HG02852 (cell line): ENCODE data around the gene MTHFD1L.

Experiments
- ATAC-seq: cut with Tn5 transposase; IDR thresholded peaks from one replicate; pipeline ENCODE4 v1.9.1; 2021; ENCODE audit warnings: mild to moderate bottlenecking, moderate library complexity; ENCODE audit not compliant: unreplicated experiment

Gene MTHFD1L

GRCh38 chr6:150865043-150865405, 478 bp upstream of the MTHFD1L start:
- no peak for ATAC-seq

- peak; percentile 77 for ATAC-seq
Observed at GRCh38 chr6:150866147-150866990, 867 bp downstream of the MTHFD1L start.

DNA sequence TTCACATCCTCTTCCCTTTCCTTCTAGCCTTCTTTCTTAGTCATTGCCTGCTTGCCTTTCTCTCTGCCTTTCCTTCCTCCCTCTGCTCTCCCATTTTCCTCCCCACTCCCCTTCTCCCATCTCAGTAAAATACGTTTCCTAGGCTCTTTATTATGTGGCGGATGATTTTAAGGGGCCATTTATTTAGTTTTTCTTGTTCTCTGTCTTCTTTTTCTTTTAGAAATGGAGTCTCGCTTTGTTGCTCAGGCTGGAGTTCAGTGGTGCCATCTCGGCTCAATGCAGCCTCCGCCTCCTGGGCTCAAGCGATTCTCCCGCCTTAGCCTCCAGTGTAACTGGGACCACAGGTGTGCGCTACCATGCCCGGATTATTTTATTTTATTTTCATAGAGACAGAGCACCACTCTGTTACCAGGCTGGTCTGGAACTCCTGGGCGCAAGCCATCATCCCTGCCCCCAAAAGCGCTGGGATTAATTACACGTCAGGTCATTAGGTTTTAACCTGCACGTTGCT, 1.5 kb downstream of the MTHFD1L start:
- ATAC-seq: no peak

- ATAC-seq: no peak
Observed at GRCh38 chr6:150868759-150869158, 3.3 kb downstream of the MTHFD1L start.

DNA sequence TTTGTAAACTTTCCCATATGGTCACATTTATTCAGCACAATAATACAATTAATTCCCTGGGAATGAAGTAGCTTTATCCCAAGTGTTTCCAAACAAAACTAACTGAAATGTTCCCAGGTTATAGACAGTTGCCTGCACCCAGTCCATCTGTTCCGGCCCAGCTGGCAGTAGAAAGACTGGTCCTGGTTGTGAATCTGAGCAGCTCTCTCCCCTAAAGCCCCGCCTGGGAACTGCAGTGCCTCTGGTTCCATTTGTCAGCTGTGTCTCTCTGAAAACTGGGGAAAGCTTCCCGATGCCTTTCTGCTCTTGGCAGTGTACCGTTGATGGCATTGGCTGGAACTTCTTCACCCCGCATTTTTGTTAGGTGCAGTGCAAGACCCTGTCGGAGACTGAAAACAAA, 8.7 kb downstream of the MTHFD1L start:
- ATAC-seq: no peak

DNA sequence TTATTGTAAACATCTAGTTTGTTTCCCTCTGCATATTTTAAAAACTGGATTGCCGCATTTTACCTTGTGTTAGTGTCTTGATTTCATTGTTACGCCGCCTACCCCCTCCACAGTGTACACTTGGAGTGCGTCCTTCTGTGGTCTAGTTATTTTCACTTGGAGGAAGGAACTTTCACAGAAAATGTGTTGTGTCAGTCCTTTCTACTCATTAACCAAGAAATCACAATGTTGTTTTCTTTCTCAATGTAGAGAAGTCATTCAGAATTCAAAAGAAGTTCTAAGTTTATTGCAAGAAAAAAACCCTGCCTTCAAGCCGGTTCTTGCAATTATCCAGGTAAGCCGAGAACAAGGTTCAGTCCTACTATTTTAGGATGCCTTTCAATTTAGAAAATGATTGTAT, 10.3 kb downstream of the MTHFD1L start:
- ATAC-seq: no peak

GRCh38 chr6:150876598-150876997, 11.1 kb downstream of the MTHFD1L start:
- no peak for ATAC-seq

DNA sequence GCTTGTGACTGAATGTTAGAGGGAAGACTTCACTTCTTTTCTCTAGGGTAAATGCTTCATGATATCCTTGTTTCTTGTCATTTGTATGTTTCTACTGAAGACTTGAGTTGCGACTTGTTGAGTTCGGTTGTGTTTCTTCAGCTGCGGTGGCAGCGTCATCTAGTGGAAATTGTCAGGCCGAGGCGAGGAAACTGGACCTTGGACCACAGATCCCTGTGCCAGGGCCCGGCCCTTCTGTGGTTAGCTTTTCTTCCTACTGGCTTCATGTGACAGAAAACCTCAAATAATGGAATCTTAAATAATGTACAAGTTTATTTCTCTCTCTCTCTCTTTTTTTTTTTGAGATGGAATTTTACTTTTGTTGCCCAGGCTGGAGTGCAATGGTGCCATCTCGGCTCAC, 12.4 kb downstream of the MTHFD1L start:
- ATAC-seq: no peak

- ATAC-seq: no peak
Observed at GRCh38 chr6:150878347-150879213, 13.1 kb downstream of the MTHFD1L start.

GRCh38 chr6:150880336-150880735, 14.8 kb downstream of the MTHFD1L start:
- ATAC-seq: no peak

- ATAC-seq: no peak
Observed at GRCh38 chr6:150881911-150882481, 16.5 kb downstream of the MTHFD1L start.

- ATAC-seq: no peak
Observed at GRCh38 chr6:150883521-150883920, 18.0 kb downstream of the MTHFD1L start.

- no peak for ATAC-seq
Observed at GRCh38 chr6:150886155-150886554, 20.7 kb downstream of the MTHFD1L start.

DNA sequence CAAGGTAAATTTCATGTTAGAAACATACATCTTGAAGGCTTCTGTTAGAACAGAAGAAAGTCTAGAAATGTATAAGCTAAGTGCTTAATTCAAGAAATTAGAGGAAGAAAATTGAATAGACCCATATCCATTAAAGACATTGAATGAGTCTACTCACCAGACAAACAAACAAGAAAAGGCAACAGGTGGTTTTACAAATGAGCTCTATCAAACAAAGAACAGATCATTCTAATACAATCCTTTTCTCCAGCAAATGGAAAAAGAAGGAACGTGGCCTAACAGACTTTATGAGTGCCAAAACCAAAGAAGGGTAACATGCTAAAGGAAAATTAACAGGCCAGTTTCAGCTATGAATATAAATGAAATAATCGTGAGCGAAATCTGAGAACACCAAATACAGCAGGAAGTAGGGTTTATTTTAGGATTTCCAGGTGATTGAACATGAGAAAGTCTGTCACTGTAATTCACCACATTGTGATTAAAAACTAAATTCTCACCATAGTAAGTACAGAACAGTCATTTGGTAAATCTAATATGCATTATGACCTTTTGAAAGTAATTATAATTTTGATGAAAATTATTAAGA, 22.6 kb downstream of the MTHFD1L start:
- peak; percentile 64 for ATAC-seq

DNA sequence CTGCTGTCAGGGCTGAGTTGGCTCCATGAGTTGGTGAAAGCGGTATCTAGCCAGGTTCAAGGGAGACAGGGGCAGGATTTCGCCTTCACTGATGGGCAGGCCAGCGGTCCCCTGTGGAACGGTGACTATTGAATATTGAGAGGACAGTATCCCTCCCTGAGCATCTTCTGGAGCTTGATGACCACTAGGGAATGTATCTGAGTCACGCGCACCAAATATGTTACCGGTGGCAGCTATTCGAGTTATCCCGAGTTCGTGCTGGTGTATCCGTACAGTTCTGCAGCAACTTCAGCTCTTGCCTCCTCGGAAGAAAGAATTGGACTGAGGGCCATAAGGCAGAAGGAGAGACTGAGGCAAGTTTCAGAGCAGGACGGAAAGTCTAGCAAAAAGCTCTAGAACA, 24.8 kb downstream of the MTHFD1L start:
- no peak for ATAC-seq

- ATAC-seq: peak; percentile 42
Observed at GRCh38 chr6:150891888-150892485, 26.5 kb downstream of the MTHFD1L start.

- ATAC-seq: no peak
Observed at GRCh38 chr6:150894191-150894744, 28.8 kb downstream of the MTHFD1L start.

DNA sequence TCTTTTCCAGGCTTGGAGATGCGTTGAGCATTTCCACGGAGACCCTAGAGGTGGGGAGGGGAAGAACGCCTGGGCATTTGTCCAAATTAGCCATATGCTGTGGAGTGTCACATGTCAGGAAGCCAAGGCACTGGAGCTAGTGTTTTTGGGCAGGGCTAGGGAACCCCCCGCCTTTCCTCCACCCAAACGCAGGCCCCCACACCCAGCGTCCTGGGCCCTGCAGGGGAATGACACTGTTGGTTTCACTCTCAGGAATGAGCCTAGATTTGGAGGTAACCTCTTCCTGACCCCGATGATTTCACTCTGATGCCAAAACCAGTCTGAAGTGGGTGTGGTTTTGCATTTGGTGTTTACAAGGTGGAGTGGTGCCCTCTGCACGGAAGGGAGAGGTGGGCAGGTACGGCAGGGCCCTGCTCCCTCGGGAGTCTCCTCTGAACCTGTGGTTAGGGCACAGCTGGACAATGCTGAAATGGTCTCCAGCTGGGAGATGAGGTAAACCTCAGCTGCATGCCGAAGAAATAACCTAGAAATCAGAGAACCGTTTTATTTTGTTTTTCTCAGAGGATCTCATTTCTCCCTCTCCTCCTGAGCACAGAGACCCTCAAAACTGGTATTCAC, 29.5 kb downstream of the MTHFD1L start:
- peak; percentile 54 for ATAC-seq

GRCh38 chr6:150895928-150896632, 30.6 kb downstream of the MTHFD1L start:
- no peak for ATAC-seq
